Brain microvascular endothelial cell (primary cell): ENCODE measurements around the gene TP53.

ENCODE experiments used
- DNase-seq: peaks from one replicate; pipeline ENCODE4 v3.0.0-alpha.2; 2020
- H3K27ac ChIP-seq: fragments of 250-450 bp; sonication (Bioruptor Pico); 2 replicates; pipeline ENCODE4 v1.5.1; 2020; ENCODE audit warnings: mild to moderate bottlenecking, moderate library complexity
- H3K27me3 ChIP-seq: fragments of 250-450 bp; sonication (Bioruptor Pico); replicated peaks from 2 replicates; pipeline ENCODE4 v1.5.1; 2020; ENCODE audit warnings: mild to moderate bottlenecking
- H3K36me3 ChIP-seq: fragments of 250-450 bp; sonication (Bioruptor Pico); replicated peaks from 2 replicates; pipeline ENCODE4 v1.5.1; 2020; ENCODE audit warnings: mild to moderate bottlenecking
- H3K4me3 ChIP-seq: 2 replicates; pipeline ENCODE4 v1.5.1; 2011; ENCODE audit warnings: low read depth, mild to moderate bottlenecking, control low read depth, low read length, moderate library complexity
- CTCF ChIP-seq: IDR thresholded peaks from 2 replicates; pipeline ENCODE4 v1.5.1; 2011; ENCODE audit warnings: low read depth, mild to moderate bottlenecking, moderate library complexity, low read length, control low read depth, inconsistent platforms; ENCODE audit errors: missing control alignments
- in situ Hi-C: cut with HindIII; loops from 2 replicates; pipeline ENCODE4 v1.10.0; 2017; ENCODE audit warnings: low sequenced_read_pairs, low pct_ligation_motif_present

Gene TP53

GRCh38 chr17:7714721-7715594 is 27.7 kb upstream of the TP53 start:
- no peak for TF ChIP-seq CTCF
- DNase-seq = no peak
- Histone ChIP-seq H3K27ac (no peak overlapping the region), H3K36me3 (no peaks in the 10 kb centered on the region), H3K4me3 (no peak overlapping the region), H3K27me3 (peaks cover 21% of the 10 kb centered on the region)
- in situ Hi-C loops = no loop called here

GRCh38 chr17:7713782-7714181 is 26.5 kb upstream of the TP53 start:
- in situ Hi-C loops = no loop called here
- Histone ChIP-seq H3K4me3 (no peak overlapping the region), H3K27me3 (peaks cover 13% of the 10 kb centered on the region), H3K36me3 (no peaks in the 10 kb centered on the region), H3K27ac (no peak overlapping the region)
- no peak for DNase-seq
- TF ChIP-seq CTCF = no peak

- no peak for DNase-seq
- H3K27ac ChIP-seq = no peak overlapping the region
- no peak overlapping the region for H3K4me3 ChIP-seq
- in situ Hi-C loops = no loop called here
- H3K27me3 ChIP-seq = peaks cover 7% of the 10 kb centered on the region
- H3K36me3 ChIP-seq = no peaks in the 10 kb centered on the region
- no peak for TF ChIP-seq CTCF
Observed at GRCh38 chr17:7712111-7712771, 25.0 kb upstream of the TP53 start.

GRCh38 chr17:7711051-7711755 is 23.9 kb upstream of the TP53 start:
- Histone ChIP-seq H3K27me3 (peaks cover 12% of the 10 kb centered on the region), H3K36me3 (no peaks in the 10 kb centered on the region), H3K4me3 (no peak overlapping the region), H3K27ac (no peak overlapping the region)
- peak; percentile 42 for TF ChIP-seq CTCF
- DNase-seq = no peak
- in situ Hi-C loops = no loop called here

GRCh38 chr17:7710301-7710700 is 23.0 kb upstream of the TP53 start:
- Histone ChIP-seq H3K27ac (no peak overlapping the region), H3K36me3 (no peaks in the 10 kb centered on the region), H3K4me3 (no peak overlapping the region), H3K27me3 (peaks cover 21% of the 10 kb centered on the region)
- in situ Hi-C loops = no loop called here
- DNase-seq = no peak
- no peak for TF ChIP-seq CTCF
